ENCODE data around the gene SVEP1.
A peak's percentile ranks its signal among the peaks of the same experiment; 100 is the strongest.
"Not testable (repeated sequence)": the region's sequence is repeated elsewhere in the genome, so short reads cannot be mapped to it uniquely, and the experiment has no call there.

The SVEP1 gene

GRCh38 chr9:110531241-110531640 is 48.3 kb downstream of the SVEP1 start:
- peak in 1 of 3 donors; percentile 12 for DNase-seq
- CTCF ChIA-PET; H3K9me3 ChIP-seq (ENCODE audit: control extremely low read depth in 1 of 5, control insufficient read depth in 4 of 5, insufficient read depth in 2 of 5, low read depth in 1 of 5, low read length in 4 of 5); H3K27ac ChIP-seq (ENCODE audit: insufficient read depth in 1 of 2, low read depth in 1 of 2, low read length in 2 of 2, poor library complexity in 1 of 2, severe bottlenecking in 2 of 2); H3K36me3 ChIP-seq (ENCODE audit: control insufficient read depth in 4 of 4, insufficient read depth in 4 of 4, low read length in 3 of 4); H3K4me3 ChIP-seq (ENCODE audit: control insufficient read depth in 1 of 7, extremely low read depth in 1 of 7, insufficient read depth in 4 of 7, low read depth in 2 of 7, low read length in 6 of 7); H3K27me3 ChIP-seq (replicated peaks in 2 of 5; ENCODE audit: control insufficient read depth in 4 of 5, insufficient read depth in 5 of 5, low read length in 4 of 5); H3K4me1 ChIP-seq (ENCODE audit: control extremely low read depth in 1 of 4, control insufficient read depth in 4 of 4, insufficient read depth in 4 of 4, low read length in 3 of 4); POLR2A ChIA-PET: not testable (repeated sequence)
- WGBS (ENCODE audit: insufficient coverage) = no CpG with 5 or more reads among the region's 1 CpG

GRCh38 chr9:110528645-110529044 is 50.9 kb downstream of the SVEP1 start:
- no peaks in the 10 kb centered on the region for H3K36me3 ChIP-seq (ENCODE audit: control insufficient read depth in 4 of 4, insufficient read depth in 4 of 4, low read length in 3 of 4)
- POLR2A ChIA-PET = no interaction called here
- CTCF ChIA-PET = interaction anchor here (0.5 kb wide), 1 partner anchor 625 kb away, joined by 3 read pairs; no protein-coding TSS in a partner anchor

GRCh38 chr9:110526426-110526825 is 53.1 kb downstream of the SVEP1 start:
- Histone ChIP-seq H3K36me3 (ENCODE audit: control insufficient read depth in 4 of 4, insufficient read depth in 4 of 4, low read length in 3 of 4) (no peaks in the 10 kb centered on the region), H3K9me3 (ENCODE audit: control extremely low read depth in 1 of 5, control insufficient read depth in 4 of 5, insufficient read depth in 2 of 5, low read depth in 1 of 5, low read length in 4 of 5) (peaks cover 0 to 3% (median 0%) of the 10 kb centered on the region in 5 experiments), H3K27me3 (replicated peaks in 2 of 5; ENCODE audit: control insufficient read depth in 4 of 5, insufficient read depth in 5 of 5, low read length in 4 of 5) (no peaks in the 10 kb centered on the region), H3K4me1 (ENCODE audit: control extremely low read depth in 1 of 4, control insufficient read depth in 4 of 4, insufficient read depth in 4 of 4, low read length in 3 of 4) (no peaks in the 10 kb centered on the region), H3K4me3 (ENCODE audit: control insufficient read depth in 1 of 7, extremely low read depth in 1 of 7, insufficient read depth in 4 of 7, low read depth in 2 of 7, low read length in 6 of 7) (no peak overlapping the region), H3K27ac (ENCODE audit: insufficient read depth in 1 of 2, low read depth in 1 of 2, low read length in 2 of 2, poor library complexity in 1 of 2, severe bottlenecking in 2 of 2) (no peak overlapping the region)
- POLR2A ChIA-PET = no interaction called here
- WGBS (ENCODE audit: insufficient coverage) = no CpG with 5 or more reads among the region's 1 CpG
- DNase-seq = no peak
- CTCF ChIA-PET = no interaction called here

More at GRCh38 chr9:110528645-110529044, 50.9 kb downstream of the SVEP1 start:
- no peaks in the 10 kb centered on the region for H3K27me3 ChIP-seq (replicated peaks in 2 of 5; ENCODE audit: control insufficient read depth in 4 of 5, insufficient read depth in 5 of 5, low read length in 4 of 5)
- H3K4me3 ChIP-seq (ENCODE audit: control insufficient read depth in 1 of 7, extremely low read depth in 1 of 7, insufficient read depth in 4 of 7, low read depth in 2 of 7, low read length in 6 of 7) = no peak overlapping the region
- no peak overlapping the region for H3K27ac ChIP-seq (ENCODE audit: insufficient read depth in 1 of 2, low read depth in 1 of 2, low read length in 2 of 2, poor library complexity in 1 of 2, severe bottlenecking in 2 of 2)
- H3K9me3 ChIP-seq (ENCODE audit: control extremely low read depth in 1 of 5, control insufficient read depth in 4 of 5, insufficient read depth in 2 of 5, low read depth in 1 of 5, low read length in 4 of 5) = peaks cover 0 to 1% (median 0%) of the 10 kb centered on the region in 5 experiments
- DNase-seq = no peak
- peaks cover 0 to 3% (median 0%) of the 10 kb centered on the region in 4 experiments for H3K4me1 ChIP-seq (ENCODE audit: control extremely low read depth in 1 of 4, control insufficient read depth in 4 of 4, insufficient read depth in 4 of 4, low read length in 3 of 4)

GRCh38 chr9:110521206-110521605 is 58.3 kb downstream of the SVEP1 start:
- Histone ChIP-seq H3K9me3 (ENCODE audit: control extremely low read depth in 1 of 5, control insufficient read depth in 4 of 5, insufficient read depth in 2 of 5, low read depth in 1 of 5, low read length in 4 of 5) (peaks cover 0 to 3% (median 0%) of the 10 kb centered on the region in 5 experiments), H3K4me3 (ENCODE audit: control insufficient read depth in 1 of 7, extremely low read depth in 1 of 7, insufficient read depth in 4 of 7, low read depth in 2 of 7, low read length in 6 of 7) (no peak overlapping the region), H3K4me1 (ENCODE audit: control extremely low read depth in 1 of 4, control insufficient read depth in 4 of 4, insufficient read depth in 4 of 4, low read length in 3 of 4) (no peaks in the 10 kb centered on the region), H3K36me3 (ENCODE audit: control insufficient read depth in 4 of 4, insufficient read depth in 4 of 4, low read length in 3 of 4) (no peaks in the 10 kb centered on the region), H3K27me3 (replicated peaks in 2 of 5; ENCODE audit: control insufficient read depth in 4 of 5, insufficient read depth in 5 of 5, low read length in 4 of 5) (peaks cover 0 to 4% (median 0%) of the 10 kb centered on the region in 5 experiments), H3K27ac (ENCODE audit: insufficient read depth in 1 of 2, low read depth in 1 of 2, low read length in 2 of 2, poor library complexity in 1 of 2, severe bottlenecking in 2 of 2) (no peak overlapping the region)
- DNase-seq = no peak
- CTCF ChIA-PET = no interaction called here
- POLR2A ChIA-PET = no interaction called here
- WGBS (ENCODE audit: insufficient coverage) = 100% methylated on average over 1 of the region's 2 CpGs

DNA sequence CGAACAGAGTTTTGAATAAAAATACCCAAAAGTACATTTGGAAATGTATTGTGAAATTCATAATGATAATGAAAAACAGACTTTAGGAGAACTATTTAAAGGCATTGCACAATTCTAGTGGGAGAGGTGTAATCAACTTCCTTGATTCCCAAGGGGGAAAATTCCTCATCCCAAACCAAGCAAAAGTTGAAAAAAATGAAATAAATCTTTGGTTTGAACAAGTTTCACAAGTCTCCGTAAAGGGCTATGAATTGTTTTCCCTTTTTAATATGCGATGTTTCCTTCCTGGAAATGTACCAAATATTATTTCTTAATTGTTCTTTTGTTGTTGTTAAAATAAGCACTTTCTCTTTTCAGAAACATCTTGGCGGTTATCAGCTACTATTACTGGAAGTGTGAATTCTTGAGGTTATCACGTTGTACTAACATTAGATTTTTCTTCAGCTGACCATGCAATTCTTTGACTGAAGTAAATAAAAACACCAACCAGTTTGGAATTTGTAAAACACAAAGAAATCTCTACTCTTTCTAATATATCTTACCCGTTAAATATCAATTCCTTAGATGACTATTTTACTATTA is 59.3 kb downstream of the SVEP1 start:
- WGBS (ENCODE audit: insufficient coverage) = 93% methylated on average over 3 of the region's 6 CpGs
- no peaks in the 10 kb centered on the region for H3K4me1 ChIP-seq (ENCODE audit: control extremely low read depth in 1 of 4, control insufficient read depth in 4 of 4, insufficient read depth in 4 of 4, low read length in 3 of 4)
- peaks cover 0 to 3% (median 0%) of the 10 kb centered on the region in 5 experiments for H3K9me3 ChIP-seq (ENCODE audit: control extremely low read depth in 1 of 5, control insufficient read depth in 4 of 5, insufficient read depth in 2 of 5, low read depth in 1 of 5, low read length in 4 of 5)
- H3K27ac ChIP-seq (ENCODE audit: insufficient read depth in 1 of 2, low read depth in 1 of 2, low read length in 2 of 2, poor library complexity in 1 of 2, severe bottlenecking in 2 of 2) = no peak overlapping the region
- no peak overlapping the region for H3K4me3 ChIP-seq (ENCODE audit: control insufficient read depth in 1 of 7, extremely low read depth in 1 of 7, insufficient read depth in 4 of 7, low read depth in 2 of 7, low read length in 6 of 7)
- no peaks in the 10 kb centered on the region for H3K36me3 ChIP-seq (ENCODE audit: control insufficient read depth in 4 of 4, insufficient read depth in 4 of 4, low read length in 3 of 4)
- no peak for DNase-seq
- ChIA-PET POLR2A (no interaction called here), CTCF (no interaction called here)
- peaks cover 0 to 4% (median 0%) of the 10 kb centered on the region in 5 experiments for H3K27me3 ChIP-seq (replicated peaks in 2 of 5; ENCODE audit: control insufficient read depth in 4 of 5, insufficient read depth in 5 of 5, low read length in 4 of 5)

- WGBS (ENCODE audit: insufficient coverage) = no CpG with 5 or more reads among the region's 5 CpGs
- H3K9me3 ChIP-seq (ENCODE audit: control extremely low read depth in 1 of 5, control insufficient read depth in 4 of 5, insufficient read depth in 2 of 5, low read depth in 1 of 5, low read length in 4 of 5) = peaks cover 0 to 3% (median 0%) of the 10 kb centered on the region in 5 experiments
- peaks cover 0 to 5% (median 2%) of the 10 kb centered on the region in 5 experiments for H3K27me3 ChIP-seq (replicated peaks in 2 of 5; ENCODE audit: control insufficient read depth in 4 of 5, insufficient read depth in 5 of 5, low read length in 4 of 5)
- CTCF ChIA-PET = interaction anchor here (0.7 kb wide), 1 partner anchor 784 kb away, joined by 3 read pairs; no protein-coding TSS in a partner anchor
- no peak for DNase-seq
- POLR2A ChIA-PET = no interaction called here
- H3K27ac ChIP-seq (ENCODE audit: insufficient read depth in 1 of 2, low read depth in 1 of 2, low read length in 2 of 2, poor library complexity in 1 of 2, severe bottlenecking in 2 of 2) = no peak overlapping the region
- H3K4me1 ChIP-seq (ENCODE audit: control extremely low read depth in 1 of 4, control insufficient read depth in 4 of 4, insufficient read depth in 4 of 4, low read length in 3 of 4) = no peaks in the 10 kb centered on the region
- H3K36me3 ChIP-seq (ENCODE audit: control insufficient read depth in 4 of 4, insufficient read depth in 4 of 4, low read length in 3 of 4) = no peaks in the 10 kb centered on the region
- H3K4me3 ChIP-seq (ENCODE audit: control insufficient read depth in 1 of 7, extremely low read depth in 1 of 7, insufficient read depth in 4 of 7, low read depth in 2 of 7, low read length in 6 of 7) = no peak overlapping the region
Measured at GRCh38 chr9:110517483-110517882, 62.1 kb downstream of the SVEP1 start.

DNA sequence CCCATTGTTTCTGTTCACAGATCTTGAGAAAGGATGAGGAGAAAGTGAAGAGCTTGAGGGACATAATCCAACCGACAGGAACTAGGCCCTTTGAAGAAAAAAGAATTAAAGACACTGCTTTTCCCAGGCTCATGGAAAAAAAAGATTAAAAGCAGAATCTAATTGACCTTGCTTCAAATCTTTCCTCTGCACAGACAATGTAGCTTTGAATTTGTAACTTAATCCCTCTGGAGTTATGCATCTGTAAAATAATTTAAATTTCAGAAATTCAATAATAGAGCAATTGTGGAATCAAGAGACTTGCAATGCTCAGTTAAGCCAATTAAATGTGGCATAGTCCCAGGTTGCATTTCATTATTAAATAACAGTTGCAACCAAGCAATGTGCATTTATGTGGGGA is 64.6 kb downstream of the SVEP1 start:
- H3K4me3 ChIP-seq (ENCODE audit: control insufficient read depth in 1 of 7, extremely low read depth in 1 of 7, insufficient read depth in 4 of 7, low read depth in 2 of 7, low read length in 6 of 7) = no peak overlapping the region
- ChIA-PET POLR2A (no interaction called here), CTCF (no interaction called here)
- H3K36me3 ChIP-seq (ENCODE audit: control insufficient read depth in 4 of 4, insufficient read depth in 4 of 4, low read length in 3 of 4) = no peaks in the 10 kb centered on the region
- 100% methylated on average over 1 of the region's 1 CpG for whole genome bisulfite sequencing (ENCODE audit: insufficient coverage)
- DNase-seq = no peak
- peaks cover 0 to 9% (median 0%) of the 10 kb centered on the region in 5 experiments for H3K27me3 ChIP-seq (replicated peaks in 2 of 5; ENCODE audit: control insufficient read depth in 4 of 5, insufficient read depth in 5 of 5, low read length in 4 of 5)
- peaks cover 0 to 2% (median 0%) of the 10 kb centered on the region in 5 experiments for H3K9me3 ChIP-seq (ENCODE audit: control extremely low read depth in 1 of 5, control insufficient read depth in 4 of 5, insufficient read depth in 2 of 5, low read depth in 1 of 5, low read length in 4 of 5)
- H3K4me1 ChIP-seq (ENCODE audit: control extremely low read depth in 1 of 4, control insufficient read depth in 4 of 4, insufficient read depth in 4 of 4, low read length in 3 of 4) = no peaks in the 10 kb centered on the region
- no peak overlapping the region for H3K27ac ChIP-seq (ENCODE audit: insufficient read depth in 1 of 2, low read depth in 1 of 2, low read length in 2 of 2, poor library complexity in 1 of 2, severe bottlenecking in 2 of 2)

All from common myeloid progenitor, CD34-positive (primary cell).